ENCODE measurements around the gene GRAMD1A.

GRCh38 chr19:34967551-34967950, 32.6 kb upstream of the GRAMD1A start:
- TF ChIP-seq POLR2A (IDR thresholded peaks at IDR 0.05; ENCODE audit: low read length) (no peak), GATA1 (IDR thresholded peaks at IDR 0.05; ENCODE audit: low read depth, low read length) (no peak)
